Measurements from ENCODE around the gene MED8. TPM values are rescaled to one million over a fixed set of nuclear protein-coding genes. Genes with fewer than 3 reads are reported as not detected.

MED8 gene
- total and polyA plus RNA-seq, 9 of the 15 experiments (the other 6 are each of a cell fraction or from before 2014, with no cell fraction given), result 23.0 to 120 (median 56.4) TPM

DNA sequence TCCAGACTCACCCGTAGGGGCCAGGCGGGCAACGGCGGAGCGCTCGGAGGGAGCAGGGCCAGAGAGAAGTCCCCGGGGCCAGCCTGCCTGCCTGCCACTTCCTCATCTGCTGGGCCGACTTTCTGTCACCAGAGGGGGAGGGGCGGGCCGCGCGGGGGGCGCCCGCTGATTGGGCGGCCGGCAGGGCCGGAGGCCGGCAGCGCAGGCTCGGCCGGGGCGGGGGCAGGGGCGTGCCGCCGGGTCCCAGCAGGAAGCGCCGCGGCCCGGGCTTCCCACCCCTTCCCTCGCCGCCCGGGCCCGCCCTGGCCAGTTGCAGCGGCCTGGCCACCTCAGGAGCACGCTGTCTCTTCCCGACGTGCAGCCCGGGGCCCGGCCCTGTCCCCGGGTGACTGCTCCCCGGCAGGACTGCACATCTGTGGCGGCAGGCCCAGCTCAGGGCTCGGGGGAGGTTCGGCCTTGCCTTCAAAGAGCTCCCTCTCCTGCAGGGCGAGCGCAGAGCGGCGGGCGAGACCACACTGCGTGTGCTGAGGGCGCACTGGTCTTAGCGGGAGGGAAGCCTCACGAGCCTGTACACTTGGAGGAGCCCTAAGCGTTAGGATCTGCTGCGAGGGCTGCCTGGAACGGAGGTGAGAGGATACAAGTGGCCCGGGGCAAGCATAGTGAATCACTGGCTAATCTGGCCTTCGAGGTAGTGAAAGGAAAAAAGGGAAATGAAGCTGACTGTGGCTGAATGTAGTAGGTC lies 21.5 kb downstream of the MED8 start, which contains the start of gene ELOVL1 (continued):
- TF ChIP-seq ZBTB40 (IDR thresholded peaks at IDR 0.05) (peak; percentile 49; the same call in 1 of the 2 replicates), ZBTB40 (CRISPR knock-in tag; IDR thresholded peaks at IDR 0.05) (no peak), HIVEP1 (CRISPR knock-in tag; IDR thresholded peaks at IDR 0.05) (peak; percentile 74; the same call in 1 of the 2 replicates), SMARCA5 (IDR thresholded peaks at IDR 0.05) (peak; percentile 58; the same call in 1 of the 2 replicates), SMARCA4 (IDR thresholded peaks at IDR 0.05) (no peak), ZZZ3 (IDR thresholded peaks at IDR 0.05) (no peak), HDGF (IDR thresholded peaks at IDR 0.05) (peak; percentile 96), CEBPG (CRISPR knock-in tag; IDR thresholded peaks at IDR 0.05) (0 out of 2 replicates have a peak, but pooled peaks have one; percentile 8), CEBPG (tag; conservative IDR thresholded peaks at IDR 0.05 in 1 of 2, IDR thresholded peaks at IDR 0.05 in 1 of 2) (no peak), CREB1 (IDR thresholded peaks at IDR 0.05) (no peak), CREB1 (CRISPR knock-in tag; IDR thresholded peaks at IDR 0.05) (no peak; the same call in 1 of the 2 replicates), ZFX (CRISPR knock-in tag; IDR thresholded peaks at IDR 0.05) (peak; percentile 97), NCOA1 (IDR thresholded peaks at IDR 0.05; ENCODE audit: low read depth) (peak; percentile 59; the same call in 1 of the 2 replicates), POLR3G (IDR thresholded peaks at IDR 0.05; ENCODE audit: extremely low read depth, insufficient read length, insufficient replicate concordance) (no peak), ZNF449 (CRISPR knock-in tag; IDR thresholded peaks at IDR 0.05) (peak; percentile 74; the same call in 1 of the 2 replicates), SUPT5H (IDR thresholded peaks at IDR 0.05) (peak; percentile 93)
- TF ChIP-seq, protein P1, sequence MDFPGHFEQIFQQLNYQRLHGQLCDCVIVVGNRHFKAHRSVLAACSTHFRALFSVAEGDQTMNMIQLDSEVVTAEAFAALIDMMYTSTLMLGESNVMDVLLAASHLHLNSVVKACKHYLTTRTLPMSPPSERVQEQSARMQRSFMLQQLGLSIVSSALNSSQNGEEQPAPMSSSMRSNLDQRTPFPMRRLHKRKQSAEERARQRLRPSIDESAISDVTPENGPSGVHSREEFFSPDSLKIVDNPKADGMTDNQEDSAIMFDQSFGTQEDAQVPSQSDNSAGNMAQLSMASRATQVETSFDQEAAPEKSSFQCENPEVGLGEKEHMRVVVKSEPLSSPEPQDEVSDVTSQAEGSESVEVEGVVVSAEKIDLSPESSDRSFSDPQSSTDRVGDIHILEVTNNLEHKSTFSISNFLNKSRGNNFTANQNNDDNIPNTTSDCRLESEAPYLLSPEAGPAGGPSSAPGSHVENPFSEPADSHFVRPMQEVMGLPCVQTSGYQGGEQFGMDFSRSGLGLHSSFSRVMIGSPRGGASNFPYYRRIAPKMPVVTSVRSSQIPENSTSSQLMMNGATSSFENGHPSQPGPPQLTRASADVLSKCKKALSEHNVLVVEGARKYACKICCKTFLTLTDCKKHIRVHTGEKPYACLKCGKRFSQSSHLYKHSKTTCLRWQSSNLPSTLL (IDR thresholded peaks at IDR 0.05), result no peak
